Nephron progenitor cell (in vitro differentiated cells): ENCODE results near the gene CACNA1H.
A peak's percentile ranks its signal among the peaks of the same experiment; 100 is the strongest.

ENCODE experiments used
- DNase-seq: peaks from one replicate; pipeline ENCODE4 v3.0.0; 2021
- H3K27ac Mint-ChIP-seq: 2 replicates; pipeline ENCODE4 v1.8.0; 2021; ENCODE audit warnings: mild to moderate bottlenecking, moderate library complexity, mixed read lengths
- H3K27me3 Mint-ChIP-seq: 2 replicates; pipeline ENCODE4 v1.8.0; 2021; ENCODE audit warnings: mild to moderate bottlenecking, low read depth, mixed read lengths; ENCODE audit not compliant: poor library complexity
- H3K36me3 Mint-ChIP-seq: 2 replicates; pipeline ENCODE4 v1.8.0; 2021; ENCODE audit warnings: low read depth, mixed read lengths
- H3K4me1 Mint-ChIP-seq: 2 replicates; pipeline ENCODE4 v1.8.0; 2021; ENCODE audit warnings: mixed read lengths
- H3K4me3 Mint-ChIP-seq: 2 replicates; pipeline ENCODE4 v1.8.0; 2021; ENCODE audit warnings: mild to moderate bottlenecking, moderate library complexity, mixed read lengths
- H3K9me3 Mint-ChIP-seq: 2 replicates; pipeline ENCODE4 v1.8.0; 2021; ENCODE audit warnings: mild to moderate bottlenecking, moderate library complexity, mixed read lengths
- CTCF ChIP-seq: fragments of 200-600 bp; sonication (generic); IDR thresholded peaks from 2 replicates; pipeline ENCODE4 v1.5.0; 2021; ENCODE audit warnings: antibody characterized with exemption

The CACNA1H gene

GRCh38 chr16:1152651-1153259 lies at the start of gene CACNA1H:
TSS of gene CACNA1H (plus strand) at chr16:1153106. CDS start at chr16:1153738, 632 bp downstream.
- peak; percentile 80 for DNase-seq
- H3K27ac Mint-ChIP-seq: no peak within 1 kb of the TSS

GRCh38 chr16:1103636-1103980 lies 49.3 kb upstream of the CACNA1H start:
- no peak for DNase-seq
- H3K36me3 Mint-ChIP-seq: no peaks in the 10 kb centered on the region
- TF ChIP-seq CTCF: no peak
- peaks cover 10% of the 10 kb centered on the region for H3K4me1 Mint-ChIP-seq
- H3K27ac Mint-ChIP-seq: no peak overlapping the region
- peaks cover 3% of the 10 kb centered on the region for H3K27me3 Mint-ChIP-seq
- no peaks in the 10 kb centered on the region for H3K9me3 Mint-ChIP-seq
- H3K4me3 Mint-ChIP-seq: peak overlapping the region; percentile 36

More at GRCh38 chr16:1152651-1153259, at the start of gene CACNA1H:
- Mint-ChIP-seq H3K4me3 (peak within 1 kb of the TSS; percentile 73), H3K9me3 (peaks cover 3% of the 10 kb centered on the region), H3K4me1 (peaks cover 25% of the 10 kb centered on the region), H3K36me3 (no peaks in the 10 kb centered on the region), H3K27me3 (no peaks in the 10 kb centered on the region)
- peak; percentile 23 for TF ChIP-seq CTCF

GRCh38 chr16:1105888-1106620 lies 46.9 kb upstream of the CACNA1H start:
- Mint-ChIP-seq H3K4me3 (no peak overlapping the region), H3K4me1 (peaks cover 29% of the 10 kb centered on the region), H3K27ac (no peak overlapping the region), H3K36me3 (no peaks in the 10 kb centered on the region), H3K9me3 (no peaks in the 10 kb centered on the region), H3K27me3 (peaks cover 14% of the 10 kb centered on the region)
- TF ChIP-seq CTCF: peak; percentile 89
- DNase-seq: peak; percentile 86

- Mint-ChIP-seq H3K27me3 (peaks cover 17% of the 10 kb centered on the region), H3K9me3 (no peaks in the 10 kb centered on the region), H3K27ac (no peak overlapping the region), H3K4me1 (peaks cover 35% of the 10 kb centered on the region), H3K4me3 (no peak overlapping the region), H3K36me3 (no peaks in the 10 kb centered on the region)
- TF ChIP-seq CTCF: no peak
- DNase-seq: no peak
Observed at GRCh38 chr16:1106659-1107058, 46.2 kb upstream of the CACNA1H start.

GRCh38 chr16:1107141-1107540 lies 45.8 kb upstream of the CACNA1H start:
- no peak for TF ChIP-seq CTCF
- Mint-ChIP-seq H3K4me3 (no peak overlapping the region), H3K36me3 (no peaks in the 10 kb centered on the region), H3K9me3 (no peaks in the 10 kb centered on the region), H3K27ac (no peak overlapping the region), H3K27me3 (peaks cover 17% of the 10 kb centered on the region), H3K4me1 (peaks cover 37% of the 10 kb centered on the region)
- DNase-seq: no peak

- Mint-ChIP-seq H3K9me3 (no peaks in the 10 kb centered on the region), H3K27me3 (peaks cover 17% of the 10 kb centered on the region), H3K4me1 (peaks cover 41% of the 10 kb centered on the region), H3K27ac (no peak overlapping the region), H3K36me3 (no peaks in the 10 kb centered on the region), H3K4me3 (no peak overlapping the region)
- DNase-seq: no peak
- TF ChIP-seq CTCF: no peak
Observed at GRCh38 chr16:1107731-1108130, 45.2 kb upstream of the CACNA1H start.
